Activated naive CD8-positive, alpha-beta T cell (primary cell): ENCODE data around the gene PDRG1.
"Not testable (repeated sequence)": the region's sequence is repeated elsewhere in the genome, so short reads cannot be mapped to it uniquely, and the experiment has no call there.

Source experiments
- H3K27ac Mint-ChIP-seq: one replicate; pipeline ENCODE4 v1.8.0; 2021; ENCODE audit warnings: mixed read lengths
- H3K27me3 Mint-ChIP-seq: one replicate; pipeline ENCODE4 v1.8.0; 2021; ENCODE audit warnings: mixed read lengths
- H3K36me3 Mint-ChIP-seq: one replicate; pipeline ENCODE4 v1.8.0; 2021; ENCODE audit warnings: mixed read lengths
- H3K4me1 Mint-ChIP-seq: one replicate; pipeline ENCODE4 v1.8.0; 2021; ENCODE audit warnings: low read depth, mixed read lengths
- H3K4me3 Mint-ChIP-seq: one replicate; pipeline ENCODE4 v1.8.0; 2021; ENCODE audit warnings: mild to moderate bottlenecking, mixed read lengths
- H3K9me3 Mint-ChIP-seq: one replicate; pipeline ENCODE4 v1.8.0; 2021; ENCODE audit warnings: low read depth, mixed read lengths

Gene PDRG1

DNA sequence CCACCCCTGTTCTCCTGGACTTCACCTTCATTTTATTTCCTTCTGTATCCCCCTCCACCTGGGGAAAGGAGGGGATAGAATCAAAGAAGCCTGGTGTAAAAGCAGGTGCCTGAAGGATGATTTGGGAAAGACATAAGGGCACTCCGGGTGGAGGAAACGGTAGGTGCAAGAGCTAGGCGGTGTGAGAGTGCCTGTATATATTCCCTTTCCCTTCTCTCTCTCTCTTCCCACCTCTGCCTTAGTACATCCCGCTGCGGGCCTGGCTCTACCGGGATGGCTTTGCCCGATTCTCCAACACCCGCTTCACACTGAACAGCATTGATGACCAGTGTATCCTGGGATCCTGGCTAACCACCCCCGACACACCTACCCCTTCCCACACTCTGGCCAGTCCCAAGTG lies 26.2 kb downstream of the PDRG1 start:
- Mint-ChIP-seq H3K27me3 (peaks cover 10% of the 10 kb centered on the region), H3K27ac (no peak overlapping the region), H3K36me3 (no peaks in the 10 kb centered on the region), H3K9me3 (no peaks in the 10 kb centered on the region), H3K4me1 (no peaks in the 10 kb centered on the region), H3K4me3 (no peak overlapping the region)

GRCh38 chr20:31924561-31924960 lies 27.3 kb downstream of the PDRG1 start:
- Mint-ChIP-seq H3K9me3 (no peaks in the 10 kb centered on the region), H3K27ac (no peak overlapping the region), H3K4me3 (no peak overlapping the region), H3K36me3 (no peaks in the 10 kb centered on the region), H3K4me1 (no peaks in the 10 kb centered on the region), H3K27me3 (peaks cover 10% of the 10 kb centered on the region)

DNA sequence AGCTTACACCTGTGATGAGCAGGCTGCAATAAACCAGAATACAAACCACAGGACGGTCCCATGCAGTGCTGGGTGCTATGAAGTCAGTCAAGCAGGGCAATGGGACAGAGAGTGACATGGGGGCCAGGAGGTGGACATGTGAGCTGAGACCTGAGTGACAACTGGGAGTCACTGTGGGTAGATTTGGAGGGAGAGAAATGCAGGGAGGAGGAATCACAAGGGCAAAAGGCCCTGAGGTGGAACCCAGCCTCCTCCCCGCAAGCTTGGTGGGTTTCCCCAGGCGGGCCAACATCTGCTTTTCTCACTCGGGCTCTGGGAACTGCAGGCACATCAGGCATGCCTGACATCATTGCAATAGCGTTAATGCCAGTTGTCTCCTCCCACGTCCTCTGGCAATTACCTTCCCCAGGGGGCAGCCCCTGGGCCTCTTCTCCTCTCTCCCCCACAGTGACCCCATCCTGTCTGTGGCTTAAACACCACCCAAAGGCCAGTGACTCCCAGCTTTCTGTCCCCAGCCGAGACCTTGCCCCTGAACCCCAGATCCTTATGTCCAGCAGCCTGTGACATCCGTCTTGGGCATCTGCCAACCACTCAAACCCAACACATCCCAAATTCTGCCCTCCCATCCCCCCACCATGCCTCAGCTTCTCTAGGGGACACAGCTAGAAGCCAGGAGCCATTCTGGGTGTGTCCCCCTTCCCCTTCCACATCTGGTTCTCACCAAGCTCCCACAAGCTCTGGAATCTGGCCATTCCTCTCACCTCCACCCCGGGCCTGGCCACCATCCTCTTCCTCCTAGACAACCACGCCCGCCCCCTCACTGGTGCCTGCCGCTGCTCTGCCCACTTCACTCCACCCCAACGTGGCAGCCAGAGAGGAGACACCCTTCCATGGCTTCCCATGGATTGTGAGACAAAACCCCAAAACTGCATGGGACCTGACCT lies 28.2 kb downstream of the PDRG1 start:
- no peak overlapping the region for H3K27ac Mint-ChIP-seq

GRCh38 chr20:31922588-31922987 lies 29.3 kb downstream of the PDRG1 start:
- H3K27ac Mint-ChIP-seq, result no peak overlapping the region
- H3K36me3 Mint-ChIP-seq, result no peaks in the 10 kb centered on the region
- H3K27me3 Mint-ChIP-seq, result peaks cover 10% of the 10 kb centered on the region
- H3K4me1 Mint-ChIP-seq, result no peaks in the 10 kb centered on the region
- no peak overlapping the region for H3K4me3 Mint-ChIP-seq
- H3K9me3 Mint-ChIP-seq, result no peaks in the 10 kb centered on the region

More for the DNA sequence above, 28.2 kb downstream of the PDRG1 start:
- Mint-ChIP-seq H3K4me3 (no peak overlapping the region), H3K27me3 (peaks cover 14% of the 10 kb centered on the region), H3K4me1 (no peaks in the 10 kb centered on the region), H3K9me3 (no peaks in the 10 kb centered on the region), H3K36me3 (no peaks in the 10 kb centered on the region)

DNA sequence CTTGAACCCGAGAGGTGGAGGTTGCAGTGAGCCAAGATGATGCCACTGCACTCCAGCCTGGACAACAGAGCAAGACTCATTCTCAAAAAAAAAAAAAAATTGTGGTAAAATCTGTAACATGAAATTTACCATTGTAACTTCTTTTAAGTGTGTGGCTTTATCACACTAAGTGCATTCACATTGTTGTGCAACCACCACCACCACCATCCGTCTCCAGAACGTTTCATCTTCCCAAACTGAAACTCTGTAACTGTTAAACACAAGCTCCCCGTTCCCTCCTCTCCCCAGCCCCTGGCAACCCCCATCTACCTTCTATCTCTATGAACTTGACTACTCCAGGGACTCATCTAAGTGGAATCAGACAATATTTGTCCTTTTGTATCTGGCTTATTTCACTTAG lies 29.7 kb downstream of the PDRG1 start:
- no peaks in the 10 kb centered on the region for H3K36me3 Mint-ChIP-seq
- H3K27ac Mint-ChIP-seq, result no peak overlapping the region
- no peak overlapping the region for H3K4me3 Mint-ChIP-seq
- H3K27me3 Mint-ChIP-seq, result peaks cover 10% of the 10 kb centered on the region
- H3K4me1 Mint-ChIP-seq, result no peaks in the 10 kb centered on the region
- no peaks in the 10 kb centered on the region for H3K9me3 Mint-ChIP-seq

- H3K27me3 Mint-ChIP-seq, H3K27ac Mint-ChIP-seq, H3K4me3 Mint-ChIP-seq, H3K4me1 Mint-ChIP-seq, H3K36me3 Mint-ChIP-seq, H3K9me3 Mint-ChIP-seq: not testable (repeated sequence)
Measured at GRCh38 chr20:31921480-31921879, 30.4 kb downstream of the PDRG1 start.

- Mint-ChIP-seq H3K9me3 (no peaks in the 10 kb centered on the region), H3K36me3 (no peaks in the 10 kb centered on the region), H3K4me1 (no peaks in the 10 kb centered on the region), H3K27ac (no peak overlapping the region), H3K4me3 (no peak overlapping the region), H3K27me3 (peaks cover 10% of the 10 kb centered on the region)
Measured at GRCh38 chr20:31920275-31920855, 31.5 kb downstream of the PDRG1 start.

DNA sequence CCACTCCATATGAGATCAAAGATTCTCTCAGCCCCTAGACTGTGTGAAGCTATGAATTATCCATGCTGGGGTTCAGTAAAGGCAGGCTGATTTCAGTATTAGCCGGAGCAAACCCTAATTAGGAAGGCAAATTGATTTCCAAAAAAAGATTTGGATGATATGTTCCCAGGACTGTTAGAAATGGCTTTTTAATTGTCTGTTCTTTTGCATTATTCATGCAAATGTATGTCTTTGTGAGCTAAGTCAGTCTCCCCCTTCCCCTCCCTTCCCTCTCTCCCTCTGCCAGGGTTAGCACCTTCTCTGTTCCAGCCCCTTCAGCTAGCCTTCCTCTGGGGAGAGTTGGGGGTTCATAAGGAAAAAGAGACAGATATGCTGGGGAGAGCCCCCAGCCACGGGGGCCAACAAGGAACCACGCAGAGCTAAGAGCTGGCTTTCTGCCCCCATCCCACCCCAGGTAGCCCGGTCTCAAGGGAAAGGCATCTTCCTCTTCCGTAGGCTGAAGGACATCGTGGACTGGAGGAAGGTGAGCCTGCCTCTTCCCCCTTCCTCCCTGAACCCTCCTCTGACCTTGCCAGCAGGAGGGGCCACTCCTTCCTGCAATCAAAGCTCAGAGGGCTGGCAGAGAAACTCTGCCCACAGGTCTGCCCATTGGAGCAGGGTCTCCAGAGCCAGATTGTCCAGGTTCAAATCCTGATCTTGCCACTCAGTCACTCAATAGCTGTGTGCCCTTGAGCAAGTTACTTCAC lies 32.3 kb downstream of the PDRG1 start:
- H3K9me3 Mint-ChIP-seq, result no peaks in the 10 kb centered on the region
- no peak overlapping the region for H3K27ac Mint-ChIP-seq
- H3K4me3 Mint-ChIP-seq, result no peak overlapping the region
- H3K27me3 Mint-ChIP-seq, result peaks cover 10% of the 10 kb centered on the region
- no peaks in the 10 kb centered on the region for H3K36me3 Mint-ChIP-seq
- no peaks in the 10 kb centered on the region for H3K4me1 Mint-ChIP-seq

DNA sequence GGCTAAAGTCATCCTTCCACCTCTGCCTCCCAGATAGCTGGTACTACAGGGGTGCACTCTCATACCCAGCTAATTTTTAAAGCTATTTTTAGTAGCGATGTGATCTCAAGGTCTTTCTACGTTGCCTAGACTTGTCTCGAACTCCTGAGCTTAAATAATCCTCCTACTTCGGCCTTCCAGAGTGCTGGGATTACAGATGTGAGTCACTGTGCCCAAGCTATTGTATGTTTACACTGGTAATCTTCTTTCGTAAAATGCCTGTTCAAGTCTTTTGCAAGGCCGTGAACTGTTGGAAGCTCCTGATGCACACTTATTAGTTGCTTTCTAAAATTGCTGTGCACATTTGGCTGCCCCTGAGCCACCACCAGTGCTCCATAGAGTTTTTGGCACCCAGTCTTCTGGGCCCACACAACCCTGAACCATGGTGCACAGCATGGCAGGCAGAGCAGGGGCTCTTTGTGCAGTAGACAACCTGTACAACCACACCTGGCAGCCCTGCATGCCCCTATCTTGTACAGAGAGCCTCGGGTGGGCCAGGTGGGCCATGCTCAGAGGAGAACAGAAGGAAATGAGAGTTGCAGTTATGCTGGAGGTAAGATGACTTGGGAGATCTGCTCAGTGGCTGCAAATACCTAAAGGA lies 33.3 kb downstream of the PDRG1 start:
- no peak overlapping the region for H3K27ac Mint-ChIP-seq
- H3K27me3 Mint-ChIP-seq, result peaks cover 5% of the 10 kb centered on the region
- H3K4me1 Mint-ChIP-seq, result no peaks in the 10 kb centered on the region
- no peaks in the 10 kb centered on the region for H3K36me3 Mint-ChIP-seq
- H3K9me3 Mint-ChIP-seq, result no peaks in the 10 kb centered on the region
- no peak overlapping the region for H3K4me3 Mint-ChIP-seq

GRCh38 chr20:31917962-31918412 lies 33.9 kb downstream of the PDRG1 start:
- not testable (repeated sequence) for H3K27ac Mint-ChIP-seq, H3K4me3 Mint-ChIP-seq

GRCh38 chr20:31916708-31917107 lies 35.1 kb downstream of the PDRG1 start:
- no peaks in the 10 kb centered on the region for H3K36me3 Mint-ChIP-seq
- H3K4me1 Mint-ChIP-seq, result no peaks in the 10 kb centered on the region
- no peak overlapping the region for H3K27ac Mint-ChIP-seq
- H3K9me3 Mint-ChIP-seq, result no peaks in the 10 kb centered on the region
- no peak overlapping the region for H3K4me3 Mint-ChIP-seq
- peaks cover 5% of the 10 kb centered on the region for H3K27me3 Mint-ChIP-seq

More at GRCh38 chr20:31917962-31918412, 33.9 kb downstream of the PDRG1 start:
- H3K36me3 Mint-ChIP-seq, H3K9me3 Mint-ChIP-seq, H3K4me1 Mint-ChIP-seq, H3K27me3 Mint-ChIP-seq: not testable (repeated sequence)

DNA sequence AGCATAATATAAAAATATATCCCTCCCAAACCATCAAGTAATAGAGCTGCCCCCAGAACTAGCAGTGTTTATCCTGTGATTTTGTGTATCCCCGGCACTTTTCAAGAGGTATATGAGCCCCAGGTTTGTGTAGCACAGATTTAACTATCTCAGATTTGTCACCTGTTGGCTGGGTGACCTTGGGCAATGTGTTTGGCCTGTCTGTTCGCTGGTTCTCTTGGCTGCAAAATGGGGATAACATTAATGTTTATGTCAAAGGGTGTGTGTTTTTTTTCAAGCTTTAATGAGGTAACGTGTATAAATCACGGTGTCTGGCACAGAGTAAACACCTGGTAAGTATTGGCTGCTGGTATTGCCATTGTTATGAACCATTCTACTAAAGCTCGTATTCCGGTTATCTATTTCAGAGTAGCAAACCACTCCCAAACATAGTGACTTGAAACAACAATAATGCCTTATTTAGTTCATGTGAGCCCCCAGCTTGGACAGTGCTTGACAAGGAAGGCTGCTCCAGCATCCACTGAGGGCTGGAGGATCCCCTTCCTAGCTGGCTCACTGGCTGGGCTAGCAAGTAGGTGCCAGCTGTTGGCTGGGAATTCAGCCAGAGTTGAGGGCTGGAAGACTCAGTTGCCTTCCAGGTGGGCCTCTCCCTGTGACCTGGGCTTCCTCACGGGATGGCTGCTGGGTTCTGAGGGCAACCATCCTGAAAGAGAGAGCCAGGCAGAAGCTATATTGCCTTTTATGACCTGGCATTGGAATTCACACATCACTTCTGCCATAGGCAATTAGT lies 36.2 kb downstream of the PDRG1 start:
- Mint-ChIP-seq H3K27me3 (peaks cover 5% of the 10 kb centered on the region), H3K4me1 (no peaks in the 10 kb centered on the region), H3K27ac (no peak overlapping the region), H3K36me3 (no peaks in the 10 kb centered on the region), H3K4me3 (no peak overlapping the region), H3K9me3 (no peaks in the 10 kb centered on the region)

DNA sequence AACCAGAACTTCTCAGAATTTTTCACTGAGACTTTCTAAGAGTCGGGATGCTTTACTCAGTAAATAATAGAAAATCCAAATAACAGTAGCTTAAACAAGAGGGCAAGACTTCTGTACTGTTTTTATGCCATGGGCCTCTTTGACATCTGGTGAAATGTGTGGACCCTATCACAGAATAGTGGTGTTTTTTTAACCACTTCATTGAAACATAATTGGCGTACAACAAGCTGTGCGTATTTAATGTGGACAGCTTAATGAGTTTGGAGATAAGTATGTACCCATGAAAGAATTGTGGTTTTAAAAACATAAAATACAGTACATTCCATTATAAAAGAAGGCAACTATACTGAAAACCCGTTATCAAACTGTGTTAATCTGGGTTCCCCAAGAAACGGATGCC lies 37.7 kb downstream of the PDRG1 start:
- Mint-ChIP-seq H3K27ac (no peak overlapping the region), H3K4me3 (no peak overlapping the region), H3K36me3 (no peaks in the 10 kb centered on the region), H3K27me3 (peaks cover 3% of the 10 kb centered on the region), H3K4me1 (no peaks in the 10 kb centered on the region), H3K9me3 (no peaks in the 10 kb centered on the region)

DNA sequence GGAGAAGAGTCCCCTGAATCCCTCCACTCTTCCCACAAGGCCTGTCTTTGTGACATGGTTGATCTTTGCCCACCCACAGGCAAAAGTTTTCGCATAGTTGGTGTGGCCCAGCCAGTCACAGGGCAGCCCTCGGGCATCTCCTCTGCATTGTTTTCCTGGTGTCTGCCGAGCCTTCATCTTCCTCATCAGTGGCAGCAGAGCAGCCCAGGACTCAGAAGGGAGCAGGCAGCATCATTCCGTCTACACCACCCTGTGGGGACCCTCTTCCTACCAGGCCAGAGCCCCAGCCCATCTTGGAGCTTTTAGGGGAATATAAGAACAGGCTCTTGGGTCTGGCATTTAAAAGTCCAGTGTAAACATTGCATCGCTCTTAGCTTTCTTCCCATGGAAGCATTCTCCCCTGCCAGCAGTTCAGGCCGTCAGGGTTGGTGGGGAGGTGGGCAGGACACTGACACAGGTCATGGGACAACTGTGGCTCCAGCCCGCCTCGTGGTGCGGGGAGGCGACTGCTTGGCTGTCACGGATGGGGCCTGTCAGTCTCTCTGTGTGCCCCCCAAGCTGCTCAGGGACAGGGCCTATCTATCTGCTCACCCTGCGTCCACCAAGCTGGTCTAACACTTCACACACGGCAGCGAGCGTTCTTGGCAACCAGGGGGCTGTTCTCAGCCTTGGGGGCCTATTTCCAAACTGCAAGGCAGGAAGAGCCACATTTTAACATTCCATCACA lies 38.3 kb downstream of the PDRG1 start:
- H3K27me3 Mint-ChIP-seq, result no peaks in the 10 kb centered on the region
- no peaks in the 10 kb centered on the region for H3K4me1 Mint-ChIP-seq
- H3K27ac Mint-ChIP-seq, result no peak overlapping the region
- H3K9me3 Mint-ChIP-seq, result no peaks in the 10 kb centered on the region
- H3K4me3 Mint-ChIP-seq, result no peak overlapping the region
- no peaks in the 10 kb centered on the region for H3K36me3 Mint-ChIP-seq
